Type B pancreatic cell (in vitro differentiated cells): Measurements from ENCODE around the gene PRKG1. TPM values are rescaled to one million over a fixed set of nuclear protein-coding genes. Genes with fewer than 3 reads are reported as not detected.

Source experiments
- DNase-seq: peaks from one replicate; pipeline ENCODE4 v3.0.0; 2021; ENCODE audit warnings: mixed read lengths; ENCODE audit not compliant: unreplicated experiment; ENCODE audit errors: extremely low spot score
- H3K27ac Mint-ChIP-seq: 2 replicates; pipeline ENCODE4 v1.8.0; 2021; ENCODE audit warnings: mild to moderate bottlenecking, mixed read lengths
- H3K27me3 Mint-ChIP-seq: 2 replicates; pipeline ENCODE4 v1.8.0; 2021; ENCODE audit warnings: mixed read lengths
- H3K36me3 Mint-ChIP-seq: 2 replicates; pipeline ENCODE4 v1.8.0; 2021; ENCODE audit warnings: mixed read lengths
- H3K4me1 Mint-ChIP-seq: one replicate; pipeline ENCODE4 v1.8.0; 2021; ENCODE audit warnings: mixed read lengths; ENCODE audit not compliant: unreplicated experiment
- H3K4me3 Mint-ChIP-seq: 2 replicates; pipeline ENCODE4 v1.8.0; 2021; ENCODE audit warnings: mild to moderate bottlenecking, mixed read lengths
- H3K9me3 Mint-ChIP-seq: 2 replicates; pipeline ENCODE4 v1.8.0; 2021; ENCODE audit warnings: mixed read lengths
- CTCF ChIP-seq: fragments of 200-600 bp; sonication (generic); conservative IDR thresholded peaks from 2 replicates; pipeline ENCODE4 v1.5.0; 2021; ENCODE audit warnings: antibody characterized with exemption, mild to moderate bottlenecking
- total RNA-seq: library from RNA; stranded (reverse); gene quantifications from 2 replicates; pipeline ENCODE4 v1.2.1, GENCODE V29; 2021; ENCODE audit warnings: low replicate concordance

Gene PRKG1
- total RNA-seq, 1 donor from 2014 or later, result 12.3 TPM

GRCh38 chr10:51246156-51246555 is 171.9 kb downstream of the PRKG1 start:
- H3K27ac Mint-ChIP-seq, result no peak overlapping the region
- DNase-seq, result no peak
- H3K4me3 Mint-ChIP-seq, result no peak overlapping the region
- H3K9me3 Mint-ChIP-seq, result no peaks in the 10 kb centered on the region
- H3K27me3 Mint-ChIP-seq, result no peaks in the 10 kb centered on the region
- TF ChIP-seq CTCF, result no peak
- peaks cover 23% of the 10 kb centered on the region for H3K4me1 Mint-ChIP-seq
- H3K36me3 Mint-ChIP-seq, result no peaks in the 10 kb centered on the region

GRCh38 chr10:51250278-51250920 is 176.1 kb downstream of the PRKG1 start:
- H3K27ac Mint-ChIP-seq, result no peak overlapping the region
- H3K4me3 Mint-ChIP-seq, result no peak overlapping the region
- TF ChIP-seq CTCF, result no peak
- DNase-seq, result no peak
- no peaks in the 10 kb centered on the region for H3K36me3 Mint-ChIP-seq
- peaks cover 15% of the 10 kb centered on the region for H3K4me1 Mint-ChIP-seq
- H3K9me3 Mint-ChIP-seq, result no peaks in the 10 kb centered on the region
- peaks cover 2% of the 10 kb centered on the region for H3K27me3 Mint-ChIP-seq

GRCh38 chr10:51251110-51251509 is 176.8 kb downstream of the PRKG1 start:
- DNase-seq, result no peak
- Mint-ChIP-seq H3K36me3 (no peaks in the 10 kb centered on the region), H3K4me1 (peaks cover 10% of the 10 kb centered on the region), H3K27me3 (peaks cover 3% of the 10 kb centered on the region), H3K9me3 (no peaks in the 10 kb centered on the region), H3K4me3 (no peak overlapping the region), H3K27ac (no peak overlapping the region)
- TF ChIP-seq CTCF, result no peak

GRCh38 chr10:51255381-51255780 is 181.1 kb downstream of the PRKG1 start:
- no peak overlapping the region for H3K4me3 Mint-ChIP-seq
- peaks cover 16% of the 10 kb centered on the region for H3K4me1 Mint-ChIP-seq

GRCh38 chr10:51257511-51258248 is 183.4 kb downstream of the PRKG1 start:
- no peak overlapping the region for H3K27ac Mint-ChIP-seq

More at GRCh38 chr10:51255381-51255780, 181.1 kb downstream of the PRKG1 start:
- no peaks in the 10 kb centered on the region for H3K36me3 Mint-ChIP-seq
- peaks cover 8% of the 10 kb centered on the region for H3K27me3 Mint-ChIP-seq
- TF ChIP-seq CTCF, result no peak
- no peak overlapping the region for H3K27ac Mint-ChIP-seq
- DNase-seq, result no peak
- no peaks in the 10 kb centered on the region for H3K9me3 Mint-ChIP-seq

More at GRCh38 chr10:51257511-51258248, 183.4 kb downstream of the PRKG1 start:
- TF ChIP-seq CTCF, result no peak
- DNase-seq, result no peak
- H3K4me1 Mint-ChIP-seq, result peaks cover 16% of the 10 kb centered on the region
- no peaks in the 10 kb centered on the region for H3K36me3 Mint-ChIP-seq
- H3K9me3 Mint-ChIP-seq, result no peaks in the 10 kb centered on the region
- peaks cover 8% of the 10 kb centered on the region for H3K27me3 Mint-ChIP-seq
- H3K4me3 Mint-ChIP-seq, result no peak overlapping the region
